Measurements from ENCODE around the gene ZNF584.

Gene ZNF584

DNA sequence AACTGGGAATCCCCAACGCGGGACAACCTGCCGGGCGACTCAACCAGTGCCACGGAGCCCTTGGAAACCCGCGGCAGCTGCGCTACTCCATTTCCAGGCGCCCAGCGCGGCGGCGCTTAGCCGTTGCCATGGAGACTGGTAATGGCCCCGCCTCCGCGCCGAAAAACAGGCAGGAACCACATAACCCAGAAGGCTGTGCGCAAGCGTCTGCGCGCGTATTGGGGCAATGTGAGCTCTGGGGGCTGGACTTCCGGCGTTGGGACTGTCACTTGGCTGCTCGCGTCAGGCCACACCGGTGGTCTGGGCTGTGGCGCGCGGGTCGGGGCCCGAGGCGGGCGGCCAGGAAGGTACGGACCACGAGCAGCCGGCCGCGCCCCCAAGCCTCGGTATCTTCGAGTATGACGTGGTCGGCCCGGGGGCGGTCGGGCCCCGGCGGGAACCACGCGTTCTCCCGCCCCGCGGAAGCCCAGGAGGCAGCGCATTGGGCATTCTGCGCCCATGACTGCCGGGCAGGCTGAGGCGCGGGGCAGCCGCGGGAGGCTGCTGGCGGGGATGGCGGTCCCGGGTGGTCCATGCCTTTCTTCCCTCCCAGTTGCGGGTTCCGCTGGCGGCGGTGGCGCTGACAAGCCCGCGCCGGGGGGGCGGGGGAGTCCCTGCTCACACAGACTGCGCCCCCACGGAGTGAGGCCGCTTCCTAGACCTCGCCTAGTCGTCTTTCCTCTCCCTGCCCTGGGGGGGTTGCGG, 43.1 kb downstream of the ZNF584 start, which contains the start of gene ZNF324B (continued):
- TF ChIP-seq, protein P1, sequence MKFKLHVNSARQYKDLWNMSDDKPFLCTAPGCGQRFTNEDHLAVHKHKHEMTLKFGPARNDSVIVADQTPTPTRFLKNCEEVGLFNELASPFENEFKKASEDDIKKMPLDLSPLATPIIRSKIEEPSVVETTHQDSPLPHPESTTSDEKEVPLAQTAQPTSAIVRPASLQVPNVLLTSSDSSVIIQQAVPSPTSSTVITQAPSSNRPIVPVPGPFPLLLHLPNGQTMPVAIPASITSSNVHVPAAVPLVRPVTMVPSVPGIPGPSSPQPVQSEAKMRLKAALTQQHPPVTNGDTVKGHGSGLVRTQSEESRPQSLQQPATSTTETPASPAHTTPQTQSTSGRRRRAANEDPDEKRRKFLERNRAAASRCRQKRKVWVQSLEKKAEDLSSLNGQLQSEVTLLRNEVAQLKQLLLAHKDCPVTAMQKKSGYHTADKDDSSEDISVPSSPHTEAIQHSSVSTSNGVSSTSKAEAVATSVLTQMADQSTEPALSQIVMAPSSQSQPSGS (tag by site-specific recombination; IDR thresholded peaks at IDR 0.05; ENCODE audit: low read depth): no peak
- TF ChIP-seq ZNF394 (tag by site-specific recombination; IDR thresholded peaks at IDR 0.05; ENCODE audit: borderline replicate concordance) (peak; percentile 100), OSR2 (tag by site-specific recombination; IDR thresholded peaks at IDR 0.05) (no peak), ZFP41 (tag by site-specific recombination; IDR thresholded peaks at IDR 0.05; ENCODE audit: borderline replicate concordance) (no peak), ZBTB8A (tag by site-specific recombination; IDR thresholded peaks at IDR 0.05) (peak; percentile 80), GFI1B (tag by site-specific recombination; IDR thresholded peaks at IDR 0.05) (no peak), ZFP37 (tag by site-specific recombination; IDR thresholded peaks at IDR 0.05) (0 out of 2 replicates have a peak, but pooled peaks have one; percentile 22), OVOL3 (tag by site-specific recombination; IDR thresholded peaks at IDR 0.05) (no peak), ZNF76 (tag by site-specific recombination; IDR thresholded peaks at IDR 0.05; ENCODE audit: borderline replicate concordance, low read depth) (peak; percentile 87), KLF8 (tag by site-specific recombination; IDR thresholded peaks at IDR 0.05) (peak; percentile 71; the same call in 1 of the 2 replicates), ZNF704 (tag by site-specific recombination; IDR thresholded peaks at IDR 0.05) (no peak), ZBTB20 (tag by site-specific recombination; IDR thresholded peaks at IDR 0.05) (peak; percentile 92), ZNF48 (tag by site-specific recombination; IDR thresholded peaks at IDR 0.05) (no peak), ZNF585B (tag by site-specific recombination; IDR thresholded peaks at IDR 0.05) (no peak), ZNF155 (tag by site-specific recombination; IDR thresholded peaks at IDR 0.05) (no peak), KLF7 (tag by site-specific recombination; IDR thresholded peaks at IDR 0.05; ENCODE audit: borderline replicate concordance) (no peak), SP2 (tag by site-specific recombination; IDR thresholded peaks at IDR 0.05) (peak; percentile 87), ZBTB1 (tag by site-specific recombination; IDR thresholded peaks at IDR 0.05) (no peak), ZSCAN16 (tag by site-specific recombination; IDR thresholded peaks at IDR 0.05) (peak; percentile 33; the same call in 1 of the 2 replicates), KLF17 (tag by site-specific recombination; IDR thresholded peaks at IDR 0.05) (peak; percentile 33; the same call in 1 of the 2 replicates), ZNF398 (tag by site-specific recombination; IDR thresholded peaks at IDR 0.05) (peak; percentile 65), SP7 (tag by site-specific recombination; IDR thresholded peaks at IDR 0.05) (peak; percentile 56; the same call in 1 of the 2 replicates), ZNF169 (tag by site-specific recombination; IDR thresholded peaks at IDR 0.05) (0 out of 2 replicates have a peak, but pooled peaks have one; percentile 25), ZEB2 (tag by site-specific recombination; IDR thresholded peaks at IDR 0.05) (0 out of 2 replicates have a peak, but pooled peaks have one; percentile 41), GLIS1 (tag by site-specific recombination; IDR thresholded peaks at IDR 0.05) (peak; percentile 96), MEIS1 (CRISPR knock-in tag; IDR thresholded peaks at IDR 0.05; ENCODE audit: borderline replicate concordance) (no peak), ZNF239 (tag by site-specific recombination; IDR thresholded peaks at IDR 0.05) (no peak), ZNF335 (tag by site-specific recombination; conservative IDR thresholded peaks at IDR 0.05) (peak; percentile 94)
- TF ChIP-seq, protein P2, sequence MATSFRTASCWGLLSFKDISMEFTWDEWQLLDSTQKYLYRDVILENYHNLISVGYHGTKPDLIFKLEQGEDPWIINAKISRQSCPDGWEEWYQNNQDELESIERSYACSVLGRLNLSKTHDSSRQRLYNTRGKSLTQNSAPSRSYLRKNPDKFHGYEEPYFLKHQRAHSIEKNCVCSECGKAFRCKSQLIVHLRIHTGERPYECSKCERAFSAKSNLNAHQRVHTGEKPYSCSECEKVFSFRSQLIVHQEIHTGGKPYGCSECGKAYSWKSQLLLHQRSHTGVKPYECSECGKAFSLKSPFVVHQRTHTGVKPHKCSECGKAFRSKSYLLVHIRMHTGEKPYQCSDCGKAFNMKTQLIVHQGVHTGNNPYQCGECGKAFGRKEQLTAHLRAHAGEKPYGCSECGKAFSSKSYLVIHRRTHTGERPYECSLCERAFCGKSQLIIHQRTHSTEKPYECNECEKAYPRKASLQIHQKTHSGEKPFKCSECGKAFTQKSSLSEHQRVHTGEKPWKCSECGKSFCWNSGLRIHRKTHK (tag by site-specific recombination; IDR thresholded peaks at IDR 0.05): no peak
- TF ChIP-seq, protein P3, sequence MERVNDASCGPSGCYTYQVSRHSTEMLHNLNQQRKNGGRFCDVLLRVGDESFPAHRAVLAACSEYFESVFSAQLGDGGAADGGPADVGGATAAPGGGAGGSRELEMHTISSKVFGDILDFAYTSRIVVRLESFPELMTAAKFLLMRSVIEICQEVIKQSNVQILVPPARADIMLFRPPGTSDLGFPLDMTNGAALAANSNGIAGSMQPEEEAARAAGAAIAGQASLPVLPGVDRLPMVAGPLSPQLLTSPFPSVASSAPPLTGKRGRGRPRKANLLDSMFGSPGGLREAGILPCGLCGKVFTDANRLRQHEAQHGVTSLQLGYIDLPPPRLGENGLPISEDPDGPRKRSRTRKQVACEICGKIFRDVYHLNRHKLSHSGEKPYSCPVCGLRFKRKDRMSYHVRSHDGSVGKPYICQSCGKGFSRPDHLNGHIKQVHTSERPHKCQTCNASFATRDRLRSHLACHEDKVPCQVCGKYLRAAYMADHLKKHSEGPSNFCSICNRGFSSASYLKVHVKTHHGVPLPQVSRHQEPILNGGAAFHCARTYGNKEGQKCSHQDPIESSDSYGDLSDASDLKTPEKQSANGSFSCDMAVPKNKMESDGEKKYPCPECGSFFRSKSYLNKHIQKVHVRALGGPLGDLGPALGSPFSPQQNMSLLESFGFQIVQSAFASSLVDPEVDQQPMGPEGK (tag by site-specific recombination; IDR thresholded peaks at IDR 0.05): peak; percentile 72
